GM23248 (cell line): ENCODE results near the gene PHF23.

Source experiments
- EZH2 ChIP-seq: fragments of 200-600 bp; sonication (generic); IDR thresholded peaks from 2 replicates; pipeline ENCODE4 v1.6.1; 2018; ENCODE audit warnings: antibody characterized with exemption, mild to moderate bottlenecking; ENCODE audit not compliant: insufficient read depth, poor library complexity, severe bottlenecking
- EZH2phosphoT487 ChIP-seq: fragments of 200-600 bp; sonication (generic); IDR thresholded peaks from 2 replicates; pipeline ENCODE4 v1.6.1; 2018; ENCODE audit warnings: antibody characterized with exemption, moderate library complexity, mild to moderate bottlenecking, low read depth; ENCODE audit not compliant: insufficient read depth

- TF ChIP-seq EZH2 (no peak), EZH2phosphoT487 (no peak)
These were observed 3.3 kb downstream of the PHF23 start for GRCh38 chr17:7235693-7236665.
